Suprapubic skin (tissue), 4 donors: ENCODE data around the gene HSDL2. TPM values are rescaled to one million over a fixed set of nuclear protein-coding genes. Genes with fewer than 3 reads are reported as not detected.

Source experiments
- DNase-seq, 2 donors: peaks; one replicate each; pipeline ENCODE4 v3.0.0-alpha.2; 2019; ENCODE audit warnings: low spot score in 2 of 2
- H3K27ac ChIP-seq: fragments of 200-600 bp; sonication (generic); one replicate; pipeline ENCODE4 v1.5.1; 2019
- H3K27me3 ChIP-seq: fragments of 200-600 bp; sonication (generic); one replicate; pipeline ENCODE4 v1.5.1; 2019
- H3K36me3 ChIP-seq: fragments of 200-600 bp; sonication (generic); one replicate; pipeline ENCODE4 v1.5.1; 2019
- H3K4me1 ChIP-seq: fragments of 200-600 bp; sonication (generic); one replicate; pipeline ENCODE4 v1.5.1; 2019
- H3K4me3 ChIP-seq: fragments of 200-600 bp; sonication (generic); one replicate; pipeline ENCODE4 v1.5.1; 2019; ENCODE audit warnings: mild to moderate bottlenecking
- H3K9me3 ChIP-seq: fragments of 200-600 bp; sonication (generic); one replicate; pipeline ENCODE4 v1.5.1; 2019
- EP300 ChIP-seq: sonication (generic); formaldehyde crosslinking; IDR thresholded peaks from one replicate; pipeline ENCODE4 v1.6.1; 2017; ENCODE audit warnings: antibody characterized with exemption
- POLR2A ChIP-seq, 2 donors: fragments of 450-650 bp; IDR thresholded peaks; one replicate each; pipeline ENCODE4 v1.6.1; 2017; ENCODE audit warnings: antibody characterized with exemption in 2 of 2, mild to moderate bottlenecking in 2 of 2, moderate library complexity in 2 of 2
- POLR2AphosphoS5 ChIP-seq, 3 donors: sonication (generic); formaldehyde crosslinking; IDR thresholded peaks; one replicate each; pipeline ENCODE4 v1.6.1; 2017; ENCODE audit warnings: antibody characterized with exemption in 3 of 3
- WGBS: methylation state at CpG from one replicate; pipeline ENCODE4 v1.1.5; 2018; 5-methylcytosine and 5-hydroxymethylcytosine counted together
- total RNA-seq, 4 donors: library from RNA; depleted of rRNA; stranded (reverse); fragments of >200 nt; gene quantifications; one replicate each; pipeline ENCODE4 v1.1.0, GENCODE V29; 2016
- TF ChIP-seq, protein P1 (sequence below), 2 donors: fragments of 200-600 bp in 1 of 2; fragments of 450-650 bp in 1 of 2; sonication (generic) in 1 of 2; IDR thresholded peaks; one replicate each; pipeline ENCODE4 v1.5.1; 2016 to 2019; ENCODE audit warnings: antibody characterized with exemption in 2 of 2, mild to moderate bottlenecking in 1 of 2, moderate library complexity in 1 of 2

The HSDL2 gene
- total RNA-seq, 4 donors from 2014 or later: 32.5 to 46.1 (median 33.2) TPM

- Histone ChIP-seq H3K4me1 (no peaks in the 10 kb centered on the region), H3K9me3 (peaks cover 7% of the 10 kb centered on the region), H3K36me3 (peaks cover 7% of the 10 kb centered on the region), H3K27me3 (no peaks in the 10 kb centered on the region), H3K27ac (no peak overlapping the region), H3K4me3 (no peak overlapping the region)
- 83% methylated on average over 1 of the region's 1 CpG for WGBS
- no peak for DNase-seq
- TF ChIP-seq POLR2A (IDR thresholded peaks at IDR 0.05) (no peak), POLR2AphosphoS5 (IDR thresholded peaks at IDR 0.05) (no peak), EP300 (no peak)
- TF ChIP-seq, protein P1, sequence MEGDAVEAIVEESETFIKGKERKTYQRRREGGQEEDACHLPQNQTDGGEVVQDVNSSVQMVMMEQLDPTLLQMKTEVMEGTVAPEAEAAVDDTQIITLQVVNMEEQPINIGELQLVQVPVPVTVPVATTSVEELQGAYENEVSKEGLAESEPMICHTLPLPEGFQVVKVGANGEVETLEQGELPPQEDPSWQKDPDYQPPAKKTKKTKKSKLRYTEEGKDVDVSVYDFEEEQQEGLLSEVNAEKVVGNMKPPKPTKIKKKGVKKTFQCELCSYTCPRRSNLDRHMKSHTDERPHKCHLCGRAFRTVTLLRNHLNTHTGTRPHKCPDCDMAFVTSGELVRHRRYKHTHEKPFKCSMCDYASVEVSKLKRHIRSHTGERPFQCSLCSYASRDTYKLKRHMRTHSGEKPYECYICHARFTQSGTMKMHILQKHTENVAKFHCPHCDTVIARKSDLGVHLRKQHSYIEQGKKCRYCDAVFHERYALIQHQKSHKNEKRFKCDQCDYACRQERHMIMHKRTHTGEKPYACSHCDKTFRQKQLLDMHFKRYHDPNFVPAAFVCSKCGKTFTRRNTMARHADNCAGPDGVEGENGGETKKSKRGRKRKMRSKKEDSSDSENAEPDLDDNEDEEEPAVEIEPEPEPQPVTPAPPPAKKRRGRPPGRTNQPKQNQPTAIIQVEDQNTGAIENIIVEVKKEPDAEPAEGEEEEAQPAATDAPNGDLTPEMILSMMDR (IDR thresholded peaks at IDR 0.05): no peak
Observed at GRCh38 chr9:112493393-112494137, 113.7 kb downstream of the HSDL2 start.

DNA sequence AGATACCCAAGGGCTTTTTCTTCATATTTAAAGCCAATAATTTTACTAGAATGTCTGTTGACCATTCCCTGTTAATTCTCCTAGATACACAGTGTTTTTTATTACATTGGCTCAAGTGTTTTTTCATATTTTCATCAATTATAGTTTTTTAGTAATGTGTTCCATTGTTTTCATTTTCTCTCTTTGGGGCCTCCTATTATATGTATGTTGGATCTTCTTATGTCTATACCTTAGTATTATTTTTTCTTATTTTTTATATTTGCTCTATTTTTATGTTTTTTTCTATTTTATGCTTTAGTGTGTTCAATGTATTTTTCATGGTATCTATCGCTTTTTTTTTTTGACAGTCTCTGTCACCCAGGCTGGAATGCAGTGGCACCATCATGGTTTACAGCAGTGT, 114.2 kb downstream of the HSDL2 start:
- Histone ChIP-seq H3K27ac (no peak overlapping the region), H3K9me3 (peaks cover 7% of the 10 kb centered on the region), H3K4me3 (no peak overlapping the region), H3K27me3 (no peaks in the 10 kb centered on the region), H3K4me1 (no peaks in the 10 kb centered on the region), H3K36me3 (peaks cover 7% of the 10 kb centered on the region)
- WGBS: 100% methylated on average over 1 of the region's 1 CpG
- TF ChIP-seq POLR2A (IDR thresholded peaks at IDR 0.05): no peak
- no peak for TF ChIP-seq POLR2AphosphoS5 (IDR thresholded peaks at IDR 0.05)
- no peak for TF ChIP-seq EP300
- TF ChIP-seq, protein P1 (IDR thresholded peaks at IDR 0.05): no peak
- no peak for DNase-seq

DNA sequence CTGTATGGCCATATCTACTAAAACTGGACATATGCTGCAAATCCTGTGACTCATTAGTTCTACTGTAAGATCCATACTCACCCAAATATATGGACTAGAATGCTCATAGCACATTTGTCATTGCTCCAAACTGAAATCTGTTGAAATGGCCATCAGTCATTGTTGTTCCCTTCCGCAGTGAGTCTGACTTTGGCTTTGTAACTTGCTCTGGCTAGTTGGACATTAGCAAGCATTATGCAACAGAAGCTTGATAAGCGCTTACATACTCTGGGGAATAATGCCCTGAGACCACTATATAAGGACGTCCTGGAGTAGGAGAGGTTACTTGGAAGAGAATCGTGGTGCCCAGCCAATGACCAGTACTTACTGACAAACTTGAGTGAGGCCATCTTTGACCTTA, 115.7 kb downstream of the HSDL2 start:
- H3K27ac ChIP-seq: no peak overlapping the region
- H3K36me3 ChIP-seq: peaks cover 7% of the 10 kb centered on the region
- peaks cover 7% of the 10 kb centered on the region for H3K9me3 ChIP-seq
- H3K27me3 ChIP-seq: no peaks in the 10 kb centered on the region
- no peak overlapping the region for H3K4me3 ChIP-seq
- WGBS: 96% methylated on average over 4 of the region's 4 CpGs
- DNase-seq: no peak
- no peak for TF ChIP-seq POLR2A (IDR thresholded peaks at IDR 0.05)
- TF ChIP-seq, protein P1 (IDR thresholded peaks at IDR 0.05): no peak
- TF ChIP-seq POLR2AphosphoS5 (IDR thresholded peaks at IDR 0.05): no peak
- TF ChIP-seq EP300: no peak
- no peaks in the 10 kb centered on the region for H3K4me1 ChIP-seq

DNA sequence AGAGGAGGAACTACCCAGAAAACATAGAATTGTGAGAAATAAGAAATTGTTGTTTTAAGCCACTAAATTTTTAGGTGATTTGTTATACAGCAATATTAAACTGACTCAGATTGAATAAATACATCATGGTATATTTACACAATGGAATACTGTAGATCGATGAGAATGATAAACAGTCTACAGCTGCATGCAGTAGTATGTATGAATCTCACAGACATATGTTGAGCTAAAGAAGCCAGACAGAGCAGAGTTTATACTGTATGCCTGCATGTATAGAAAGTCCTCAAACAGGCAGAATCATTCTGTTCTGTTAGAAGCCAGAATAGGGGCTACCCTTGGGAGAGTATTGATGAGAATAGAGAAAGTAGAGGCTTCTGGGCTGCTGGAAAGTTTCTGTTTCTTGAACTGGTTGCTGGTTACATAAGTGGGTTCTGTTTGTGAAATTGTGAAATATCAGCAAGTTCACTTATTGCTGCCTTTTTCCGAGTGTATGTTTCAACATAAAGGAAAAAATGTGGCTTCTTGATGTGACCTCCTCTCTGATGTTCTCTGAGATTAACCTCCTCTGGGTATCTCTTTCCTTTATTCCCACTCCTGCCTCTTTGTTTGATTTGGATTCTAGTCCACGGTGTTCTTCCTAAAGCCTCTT, 116.3 kb downstream of the HSDL2 start:
- H3K4me3 ChIP-seq: no peak overlapping the region
- WGBS: 78% methylated on average over 3 of the region's 3 CpGs
- no peaks in the 10 kb centered on the region for H3K4me1 ChIP-seq
- no peak overlapping the region for H3K27ac ChIP-seq
- H3K27me3 ChIP-seq: no peaks in the 10 kb centered on the region
- peaks cover 7% of the 10 kb centered on the region for H3K9me3 ChIP-seq
- peaks cover 7% of the 10 kb centered on the region for H3K36me3 ChIP-seq
- no peak for DNase-seq
- TF ChIP-seq POLR2A (IDR thresholded peaks at IDR 0.05) (no peak), POLR2AphosphoS5 (IDR thresholded peaks at IDR 0.05) (no peak), EP300 (no peak)
- TF ChIP-seq, protein P1 (IDR thresholded peaks at IDR 0.05): no peak

DNA sequence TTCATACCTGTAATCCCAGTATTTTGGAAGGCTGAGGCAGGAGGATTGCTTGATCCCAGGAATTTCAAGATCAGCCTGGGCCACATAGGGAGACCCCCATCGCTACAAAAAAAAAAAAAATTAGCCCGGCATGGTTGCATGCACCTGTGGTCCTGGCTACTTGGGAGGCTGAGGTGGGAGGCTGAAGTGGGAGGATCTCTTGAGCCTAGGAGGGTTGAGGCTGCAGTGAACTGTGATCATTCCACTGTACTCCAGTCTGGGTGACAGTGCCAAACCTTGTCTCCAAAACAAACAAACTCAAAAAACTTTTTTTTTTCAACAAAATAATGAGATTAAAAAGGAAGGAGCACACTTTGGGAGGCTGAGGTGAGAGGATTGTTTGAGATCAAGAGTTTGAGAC, 120.9 kb downstream of the HSDL2 start:
- 90% methylated on average over 2 of the region's 2 CpGs for WGBS
- Histone ChIP-seq H3K36me3 (no peaks in the 10 kb centered on the region), H3K4me3 (no peak overlapping the region), H3K4me1 (no peaks in the 10 kb centered on the region), H3K9me3 (no peaks in the 10 kb centered on the region), H3K27me3 (no peaks in the 10 kb centered on the region), H3K27ac (no peak overlapping the region)
- no peak for TF ChIP-seq EP300
- TF ChIP-seq, protein P1 (IDR thresholded peaks at IDR 0.05): no peak
- no peak for TF ChIP-seq POLR2A (IDR thresholded peaks at IDR 0.05)
- no peak for TF ChIP-seq POLR2AphosphoS5 (IDR thresholded peaks at IDR 0.05)
- DNase-seq: no peak
